Gastroesophageal sphincter (tissue), 4 donors: ENCODE measurements around the gene HAX1. TPM values are rescaled to one million over a fixed set of nuclear protein-coding genes. Genes with fewer than 3 reads are reported as not detected.

Experiments
- ATAC-seq: fragments of 150-250 bp; one replicate; pipeline ENCODE4 v1.9.1; 2016; ENCODE audit warnings: mild to moderate bottlenecking, moderate library complexity
- H3K27ac ChIP-seq, 4 donors: fragments of 200-600 bp; sonication (generic) in 3 of 4; 1 replicate in 3 of 4; 2 replicates in 1 of 4; pipeline ENCODE4 v1.5.1; 2016 to 2019
- H3K27me3 ChIP-seq: fragments of 200-600 bp; sonication (generic); one replicate; pipeline ENCODE4 v1.5.1; 2019
- H3K36me3 ChIP-seq, 2 donors: fragments of 200-600 bp; sonication (generic); one replicate each; pipeline ENCODE4 v1.5.1; 2019; ENCODE audit warnings: control low read depth in 1 of 2
- H3K4me1 ChIP-seq, 3 donors: fragments of 200-600 bp; sonication (generic); 1 replicate in 2 of 3; 2 replicates in 1 of 3; pipeline ENCODE4 v1.5.1; 2016 to 2019; ENCODE audit warnings: control low read depth in 2 of 3
- H3K4me3 ChIP-seq, 2 donors: fragments of 200-600 bp; sonication (generic); one replicate each; pipeline ENCODE4 v1.5.1; 2019; ENCODE audit warnings: mild to moderate bottlenecking in 1 of 2, moderate library complexity in 1 of 2
- H3K9me3 ChIP-seq, 3 donors: fragments of 200-600 bp; sonication (generic); one replicate each; pipeline ENCODE4 v1.5.1; 2017 to 2019; ENCODE audit warnings: control low read depth in 2 of 3
- EP300 ChIP-seq: sonication (generic); formaldehyde crosslinking; IDR thresholded peaks from one replicate; pipeline ENCODE4 v1.6.1; 2017; ENCODE audit warnings: antibody characterized with exemption, mild to moderate bottlenecking
- POLR2A ChIP-seq, 2 donors: fragments of 450-650 bp; IDR thresholded peaks; one replicate each; pipeline ENCODE4 v1.6.1; 2017; ENCODE audit warnings: antibody characterized with exemption in 2 of 2, mild to moderate bottlenecking in 2 of 2, moderate library complexity in 1 of 2
- POLR2AphosphoS5 ChIP-seq: sonication (generic); formaldehyde crosslinking; IDR thresholded peaks from one replicate; pipeline ENCODE4 v1.6.1; 2017; ENCODE audit warnings: antibody characterized with exemption
- WGBS, 2 donors: methylation state at CpG; one replicate each; pipeline ENCODE4 v1.1.5; 2018; ENCODE audit warnings: low coverage in 1 of 2; 5-methylcytosine and 5-hydroxymethylcytosine counted together
- small RNA-seq, 4 donors: library from RNA; depleted of rRNA; stranded (forward); fragments of <200 nt; gene quantifications; one replicate each; pipeline ENCODE3, GENCODE V24; 2016
- total RNA-seq, 4 donors: library from RNA; depleted of rRNA; stranded (reverse); fragments of >200 nt; gene quantifications; one replicate each; pipeline ENCODE4 v1.1.0, GENCODE V29; 2016
- TF ChIP-seq, protein P1 (sequence below), 4 experiments: fragments of 200-600 bp in 2 of 4; fragments of 450-650 bp in 2 of 4; sonication (generic) in 1 of 4; IDR thresholded peaks; one replicate each; pipeline ENCODE4 v1.5.1; 2017 to 2019; ENCODE audit warnings: antibody characterized with exemption in 4 of 4, mild to moderate bottlenecking in 2 of 4, moderate library complexity in 2 of 4

Gene HAX1
- total RNA-seq, 4 donors from 2014 or later, result 86.7 to 128 (median 120) TPM

DNA sequence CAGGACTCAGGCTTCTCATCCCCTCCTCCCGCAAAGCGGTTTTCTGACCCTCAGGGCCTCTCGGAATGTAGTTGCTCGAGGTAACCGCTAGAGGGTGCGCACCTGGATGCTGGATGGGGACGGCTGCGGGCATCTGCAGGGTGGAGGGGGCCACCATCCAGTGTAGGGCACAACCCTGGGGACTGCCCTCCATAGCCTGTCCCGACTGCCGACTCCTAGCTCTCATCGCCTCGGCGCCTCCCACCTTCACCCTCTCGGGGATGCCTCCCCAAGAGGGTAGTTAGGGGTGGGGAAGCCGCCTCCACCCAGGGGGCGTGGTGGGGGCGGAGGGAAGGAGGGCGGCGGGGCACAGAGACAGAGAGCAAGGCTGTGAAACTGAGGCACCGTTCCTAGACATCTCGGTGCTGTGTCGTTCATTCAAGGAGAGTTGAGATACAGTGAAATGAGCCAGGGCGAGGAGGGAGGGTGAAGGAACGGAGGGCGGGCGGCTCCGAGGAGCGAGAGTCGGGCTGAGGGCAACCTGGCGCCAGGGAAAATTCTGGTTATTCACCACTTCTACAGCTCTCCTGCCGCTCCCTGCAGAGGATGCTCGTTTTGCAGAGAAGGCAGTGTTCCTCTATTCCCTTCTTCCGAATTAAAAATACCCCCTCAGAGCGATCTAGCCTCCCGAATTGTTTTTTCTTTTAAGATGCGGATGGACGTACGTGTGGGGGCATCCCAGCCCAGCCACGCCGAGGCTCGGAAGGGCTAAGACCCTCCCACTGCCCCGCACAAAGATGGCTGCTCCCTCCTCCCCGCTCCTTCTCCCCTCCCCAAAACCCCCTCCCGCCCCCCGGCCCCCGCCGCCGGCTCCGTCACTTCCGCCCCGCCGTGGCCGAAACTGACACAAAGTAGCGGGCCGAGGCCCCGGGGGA is 52.5 kb downstream of the HAX1 start, which contains the start of gene ATP8B2:
Gene ATP8B2, plus strand, starts transcription at position 857 of the 914 bp plus-strand sequence. CDS start 2,617 bp downstream, outside the sequence.
- 0 to 1% methylated on average over 4 to 24 of the region's 56 CpGs for WGBS, 2 donors
- peak; percentile 26 for ATAC-seq
- peak within 1 kb of the TSS; percentile 93 to 100 (median 98) for H3K27ac ChIP-seq
- no peaks in the 10 kb centered on the region for H3K27me3 ChIP-seq
- H3K9me3 ChIP-seq, result no peaks in the 10 kb centered on the region
- no peaks in the 10 kb centered on the region for H3K36me3 ChIP-seq
- H3K4me3 ChIP-seq, result peak within 1 kb of the TSS; percentile 95 to 99
- TF ChIP-seq POLR2A (IDR thresholded peaks at IDR 0.05), result no peak
- TF ChIP-seq, protein P1, sequence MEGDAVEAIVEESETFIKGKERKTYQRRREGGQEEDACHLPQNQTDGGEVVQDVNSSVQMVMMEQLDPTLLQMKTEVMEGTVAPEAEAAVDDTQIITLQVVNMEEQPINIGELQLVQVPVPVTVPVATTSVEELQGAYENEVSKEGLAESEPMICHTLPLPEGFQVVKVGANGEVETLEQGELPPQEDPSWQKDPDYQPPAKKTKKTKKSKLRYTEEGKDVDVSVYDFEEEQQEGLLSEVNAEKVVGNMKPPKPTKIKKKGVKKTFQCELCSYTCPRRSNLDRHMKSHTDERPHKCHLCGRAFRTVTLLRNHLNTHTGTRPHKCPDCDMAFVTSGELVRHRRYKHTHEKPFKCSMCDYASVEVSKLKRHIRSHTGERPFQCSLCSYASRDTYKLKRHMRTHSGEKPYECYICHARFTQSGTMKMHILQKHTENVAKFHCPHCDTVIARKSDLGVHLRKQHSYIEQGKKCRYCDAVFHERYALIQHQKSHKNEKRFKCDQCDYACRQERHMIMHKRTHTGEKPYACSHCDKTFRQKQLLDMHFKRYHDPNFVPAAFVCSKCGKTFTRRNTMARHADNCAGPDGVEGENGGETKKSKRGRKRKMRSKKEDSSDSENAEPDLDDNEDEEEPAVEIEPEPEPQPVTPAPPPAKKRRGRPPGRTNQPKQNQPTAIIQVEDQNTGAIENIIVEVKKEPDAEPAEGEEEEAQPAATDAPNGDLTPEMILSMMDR (IDR thresholded peaks at IDR 0.05), result peak; percentile 89 to 96 (median 94)
- peak; percentile 61 for TF ChIP-seq POLR2AphosphoS5
- TF ChIP-seq EP300, result no peak
- H3K4me1 ChIP-seq, result peaks cover 6 to 50% (median 29%) of the 10 kb centered on the region in 3 donors

Small RNAs within 50 kb of the gene (small RNA-seq; reads per million reads assigned to genes)
- gene RF00273 (0 to 0.13 (median 0.06) reads per million in 4 donors), gene RNU6-121P (0 reads per million in 4 donors), gene RNU6-239P (0 reads per million in 4 donors), gene SNORA58B (0 reads per million in 4 donors)

Other genes with a start within 250 kb of the HAX1 start
- not detected for gene NUP210L, start 117.6 kb upstream of the HAX1 start, total RNA-seq
- 100 to 1,000 TPM in 3 of 4 donors, 10 to 100 TPM in 1; 95.9 to 275 (median 151) TPM for gene TPM3, start 80.5 kb upstream of the HAX1 start, total RNA-seq
- gene CFAP141, start 66.3 kb upstream of the HAX1 start, total RNA-seq, result not detected
- 10 to 100 TPM; 71.6 to 79.9 (median 75.1) TPM for gene UBAP2L, start 51.7 kb upstream of the HAX1 start, total RNA-seq
- 1 to 10 TPM in 1 of 4 donors, under 1 TPM in 1, not detected in 2; 0.12 to 1.1 TPM for gene AQP10, start 48.5 kb downstream of the HAX1 start, total RNA-seq
- 100 to 1,000 TPM; 107 to 175 (median 131) TPM for gene ATP8B2, start 52.9 kb downstream of the HAX1 start, total RNA-seq
- 10 to 100 TPM; 44.7 to 59.4 (median 55.5) TPM for gene IL6R, start 132.7 kb downstream of the HAX1 start, total RNA-seq
- gene TDRD10, start 229.6 kb downstream of the HAX1 start, total RNA-seq, result 1 to 10 TPM; 1.4 to 3.3 (median 2.8) TPM
- 10 to 100 TPM in 3 of 4 donors, 1 to 10 TPM in 1; 7.2 to 13.9 (median 11.7) TPM for gene SHE, start 229.8 kb downstream of the HAX1 start, total RNA-seq